CD4-positive, alpha-beta memory T cell (primary cell): ENCODE results near the gene EMD. TPM values are rescaled to one million over a fixed set of nuclear protein-coding genes. Genes with fewer than 3 reads are reported as not detected.
A peak's percentile ranks its signal among the peaks of the same experiment; 100 is the strongest.

ENCODE experiments used
- CTCF ChIA-PET: fragments of 350-600 bp; sonication (Branson Sonifier 250); formaldehyde crosslinking; loops from one replicate; lab custom pipeline; 2021; ENCODE audit warnings: inconsistent platforms; ENCODE audit not compliant: partially characterized antibody; lab: Charles Lee
- POLR2A ChIA-PET: fragments of 350-600 bp; sonication (Branson Sonifier 250); formaldehyde crosslinking; loops from one replicate; lab custom pipeline; 2021; ENCODE audit not compliant: partially characterized antibody; lab: Charles Lee
- DNase-seq, 5 donors: peaks; one replicate each; pipeline versions ENCODE4 v3.0.0 to v3.0.0-alpha.2; 2020 to 2022; ENCODE audit warnings: mixed read lengths in 1 of 5
- H3K27ac ChIP-seq: one replicate; pipeline ENCODE4 v1.7.0; 2013; ENCODE audit warnings: low read depth, low read length
- H3K27me3 ChIP-seq: 2 replicates; pipeline ENCODE4 v1.7.0; 2013; ENCODE audit warnings: mild to moderate bottlenecking, low read length, moderate library complexity; ENCODE audit not compliant: insufficient read depth
- H3K36me3 ChIP-seq: 2 replicates; pipeline ENCODE4 v1.7.0; 2013; ENCODE audit warnings: mild to moderate bottlenecking, low read length, moderate library complexity; ENCODE audit not compliant: insufficient read depth
- H3K4me1 ChIP-seq: 2 replicates; pipeline ENCODE4 v1.7.0; 2013; ENCODE audit warnings: mild to moderate bottlenecking, low read length, moderate library complexity; ENCODE audit not compliant: insufficient read depth
- H3K4me3 ChIP-seq, 2 donors: one replicate each; pipeline ENCODE4 v1.7.0; 2013; ENCODE audit warnings: low read length in 2 of 2, mild to moderate bottlenecking in 1 of 2
- H3K9me3 ChIP-seq, 2 donors: one replicate each; pipeline ENCODE4 v1.7.0; 2013; ENCODE audit warnings: low read length in 2 of 2, control low read depth in 1 of 2; ENCODE audit not compliant: control insufficient read depth in 1 of 2
- H3K27ac Mint-ChIP-seq, 7 donors: one replicate each; pipeline ENCODE4 v1.8.0; 2020 to 2021; ENCODE audit warnings: mixed read lengths in 7 of 7, mild to moderate bottlenecking in 6 of 7, inconsistent platforms in 3 of 7, moderate library complexity in 3 of 7
- H3K27me3 Mint-ChIP-seq, 2 donors: one replicate each; pipeline ENCODE4 v1.8.0; 2020 to 2021; ENCODE audit warnings: mixed read lengths in 2 of 2
- H3K36me3 Mint-ChIP-seq, 2 donors: one replicate each; pipeline ENCODE4 v1.8.0; 2020 to 2021; ENCODE audit warnings: mixed read lengths in 2 of 2, inconsistent platforms in 1 of 2, mild to moderate bottlenecking in 1 of 2
- H3K4me1 Mint-ChIP-seq, 4 donors: one replicate each; pipeline ENCODE4 v1.8.0; 2020 to 2021; ENCODE audit warnings: mixed read lengths in 4 of 4, mild to moderate bottlenecking in 1 of 4
- H3K4me3 Mint-ChIP-seq, 8 donors: one replicate each; pipeline ENCODE4 v1.8.0; 2020 to 2021; ENCODE audit warnings: mixed read lengths in 8 of 8, mild to moderate bottlenecking in 7 of 8, moderate library complexity in 6 of 8, inconsistent platforms in 3 of 8
- H3K9me3 Mint-ChIP-seq, 8 donors: one replicate each; pipeline ENCODE4 v1.8.0; 2020 to 2021; ENCODE audit warnings: mixed read lengths in 8 of 8, mild to moderate bottlenecking in 5 of 8, inconsistent platforms in 3 of 8, moderate library complexity in 1 of 8
- intact Hi-C: fragments of 100-400 bp; cut with micrococcal nuclease; formaldehyde crosslinking; loops from one replicate; pipeline ENCODE4 v1.15.1; 2023
- polyA plus RNA-seq, 2 donors: library from polyadenylated mRNA; unstranded; fragments of 300-500 nt; fragmentation: Illumina TruSeq; gene quantifications; one replicate each; pipeline ENCODE4 v1.2.3, GENCODE V29; 2021
- total RNA-seq, 2 experiments: library from RNA; stranded (reverse); gene quantifications; one replicate each; pipeline ENCODE4 v1.2.3, GENCODE V29; 2021

Gene EMD
- total and polyA plus RNA-seq, 4 experiments from 2014 or later: 30.3 to 88.7 (median 61.2) TPM

GRCh38 chrX:154374313-154375155 lies 4.6 kb upstream of the EMD start, which contains the start of gene FLNA:
Gene FLNA (minus strand): TSS chrX:154374634. CDS start chrX:154371245, 3,389 bp downstream.
- Mint-ChIP-seq H3K27me3 (no peaks in the 10 kb centered on the region), H3K9me3 (no peaks in the 10 kb centered on the region), H3K4me1 (peaks cover 4 to 25% (median 20%) of the 10 kb centered on the region in 4 donors), H3K36me3 (peaks cover 4 to 15% of the 10 kb centered on the region in 2 donors), H3K4me3 (peak within 1 kb of the TSS; percentile 66 to 81 (median 76)), H3K27ac (peak within 1 kb of the TSS; percentile 66 to 95 (median 85))
- Histone ChIP-seq H3K4me3 (peak within 1 kb of the TSS; percentile 7 to 41), H3K9me3 (no peaks in the 10 kb centered on the region), H3K36me3 (no peaks in the 10 kb centered on the region), H3K4me1 (peaks cover 38% of the 10 kb centered on the region), H3K27me3 (no peaks in the 10 kb centered on the region), H3K27ac (peak within 1 kb of the TSS; percentile 6)
- intact Hi-C loops: loop anchor here (10.0 kb wide), 2 partner anchors 280 to 400 kb away; partner anchors contain the start of genes HCFC1, MECP2 and TMEM187
- no peak for DNase-seq
- POLR2A ChIA-PET: interaction anchor here (0.7 to 2.5 kb wide), 6 partner anchors 7 to 449 kb away, joined by 3 to 19 read pairs (median 6); partner anchors contain the start of genes RPL10 and SLC10A3
- CTCF ChIA-PET: interaction anchor here (0.9 to 2.0 kb wide), 10 partner anchors 10 to 408 kb away, joined by 3 to 12 read pairs (median 5); no protein-coding TSS in a partner anchor

DNA sequence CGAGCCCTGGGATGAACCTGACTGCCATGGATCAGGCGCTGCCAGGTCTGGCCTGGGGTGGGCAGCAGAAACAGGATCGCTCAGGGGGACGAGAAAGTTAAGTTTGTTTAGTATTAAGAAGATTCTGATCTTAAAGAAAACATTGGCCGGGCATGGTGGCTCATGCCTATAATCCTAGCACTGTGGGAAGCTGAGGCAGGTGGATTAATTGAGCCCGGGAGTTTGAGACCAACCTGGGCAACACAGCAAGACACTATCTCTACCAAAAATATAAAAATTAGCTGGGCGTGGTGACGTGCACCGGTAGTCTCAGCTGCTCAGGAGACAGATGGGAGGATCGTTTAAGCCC lies 4.0 kb upstream of the EMD start:
- Histone ChIP-seq H3K27ac (no peak overlapping the region), H3K27me3 (no peaks in the 10 kb centered on the region), H3K4me1 (peaks cover 42% of the 10 kb centered on the region), H3K4me3 (no peak overlapping the region), H3K9me3 (no peaks in the 10 kb centered on the region), H3K36me3 (no peaks in the 10 kb centered on the region)
- intact Hi-C loops: loop anchor here (10.0 kb wide), 2 partner anchors 280 to 400 kb away; partner anchors contain the start of genes HCFC1, MECP2 and TMEM187
- H3K36me3 Mint-ChIP-seq: peaks cover under 1 to 12% of the 10 kb centered on the region in 2 donors
- CTCF ChIA-PET: interaction anchor here (1.6 to 2.0 kb wide), 2 partner anchors 11 to 58 kb away, joined by 4 to 6 read pairs; no protein-coding TSS in a partner anchor
- no peaks in the 10 kb centered on the region for H3K27me3 Mint-ChIP-seq
- H3K4me3 Mint-ChIP-seq: peak overlapping the region in 3 of 8 donors; percentile 26 to 57 (median 42)
- DNase-seq: no peak
- POLR2A ChIA-PET: interaction anchor here (2.5 kb wide), 1 partner anchor 115 kb away, joined by 8 read pairs; the partner anchor contains the start of gene SLC10A3
- peak overlapping the region in 4 of 7 donors; percentile 51 to 66 (median 56) for H3K27ac Mint-ChIP-seq
- no peaks in the 10 kb centered on the region for H3K9me3 Mint-ChIP-seq
- H3K4me1 Mint-ChIP-seq: peaks cover 5 to 31% (median 19%) of the 10 kb centered on the region in 4 donors

DNA sequence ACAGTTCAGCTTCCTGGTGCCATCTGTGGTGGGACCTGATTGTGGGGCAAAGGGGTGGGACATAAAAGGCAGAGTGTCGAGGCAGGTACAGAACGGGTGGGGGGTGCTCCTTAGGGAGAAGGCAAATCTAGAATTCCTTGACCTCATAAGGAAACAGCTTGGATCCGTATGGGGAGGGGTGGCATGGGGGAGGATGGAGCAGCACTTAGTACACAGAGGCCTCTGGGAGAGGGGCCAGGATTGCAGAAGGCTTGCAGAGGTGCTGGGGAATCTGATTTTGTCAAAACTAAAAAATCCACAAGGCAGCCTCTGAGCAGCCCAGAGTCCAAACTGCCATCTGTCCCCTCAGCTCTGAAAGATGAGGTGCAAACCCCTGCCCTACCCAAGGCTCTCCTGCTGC lies 2.3 kb upstream of the EMD start:
- peak overlapping the region in 6 of 7 donors; percentile 52 to 97 (median 94) for H3K27ac Mint-ChIP-seq
- H3K4me1 Mint-ChIP-seq: peaks cover 9 to 37% (median 22%) of the 10 kb centered on the region in 4 donors
- H3K36me3 Mint-ChIP-seq: peaks cover 3 to 12% of the 10 kb centered on the region in 2 donors
- CTCF ChIA-PET: interaction anchor here (1.3 kb wide), 1 partner anchor 52 kb away, joined by 3 read pairs; no protein-coding TSS in a partner anchor
- H3K4me3 ChIP-seq: no peak overlapping the region
- H3K27me3 Mint-ChIP-seq: no peaks in the 10 kb centered on the region
- peaks cover 50% of the 10 kb centered on the region for H3K4me1 ChIP-seq
- no peak for DNase-seq
- H3K4me3 Mint-ChIP-seq: peak overlapping the region in 1 of 8 donors; percentile 67
- H3K27ac ChIP-seq: peak overlapping the region; percentile 90
- intact Hi-C loops: loop anchor here (10.0 kb wide), 2 partner anchors 282 to 402 kb away; partner anchors contain the start of genes HCFC1, MECP2 and TMEM187
- no peaks in the 10 kb centered on the region for H3K9me3 ChIP-seq
- peaks cover 0 to 2% (median 0%) of the 10 kb centered on the region in 8 donors for H3K9me3 Mint-ChIP-seq
- POLR2A ChIA-PET: no interaction called here
- H3K36me3 ChIP-seq: no peaks in the 10 kb centered on the region
- H3K27me3 ChIP-seq: no peaks in the 10 kb centered on the region

DNA sequence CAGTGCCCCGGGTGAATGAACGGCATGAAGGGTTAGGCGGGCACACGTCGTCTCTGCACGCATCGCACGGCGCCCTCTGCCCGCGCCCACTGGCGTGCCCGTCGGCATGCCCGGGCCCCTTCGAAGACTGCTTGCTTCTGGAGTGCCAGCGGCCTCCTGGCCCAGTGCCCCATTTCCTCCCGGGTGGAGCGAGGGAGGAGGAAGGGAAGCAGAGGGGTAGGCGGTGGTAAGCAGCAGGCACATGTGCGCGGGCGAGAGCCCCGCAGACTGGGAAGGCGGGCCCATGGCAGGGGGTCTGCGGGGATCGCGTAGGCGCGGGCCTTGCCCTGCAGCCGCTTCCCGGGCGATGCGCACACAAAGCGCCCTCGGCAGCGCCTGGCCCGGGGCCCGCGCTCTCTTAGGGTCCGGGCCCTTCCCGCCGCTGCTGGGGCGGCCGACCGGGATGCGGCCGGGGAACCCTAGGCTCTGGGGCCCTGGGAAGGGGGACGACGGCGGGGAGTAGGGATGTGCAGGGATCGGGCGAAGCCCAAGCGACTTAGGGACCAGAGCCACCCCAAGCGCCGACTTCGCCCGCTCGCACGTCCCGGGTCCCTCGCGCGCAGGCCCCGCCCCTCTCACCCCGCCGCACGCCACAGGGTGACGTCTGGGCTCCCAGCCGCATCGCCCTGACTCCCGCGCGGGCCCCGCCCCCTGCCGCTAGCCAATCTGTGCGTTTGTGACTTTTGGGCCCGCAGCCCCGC lies 866 bp upstream of the EMD start:
- H3K4me3 Mint-ChIP-seq: peak overlapping the region; percentile 47 to 88 (median 68)
- peak overlapping the region; percentile 92 to 97 (median 95) for H3K27ac Mint-ChIP-seq
- H3K36me3 Mint-ChIP-seq: peaks cover 3 to 14% of the 10 kb centered on the region in 2 donors
- DNase-seq: peak in 2 of 5 donors; percentile 41 to 59
- H3K4me1 Mint-ChIP-seq: peaks cover 5 to 27% (median 14%) of the 10 kb centered on the region in 4 donors
- no peaks in the 10 kb centered on the region for H3K27me3 Mint-ChIP-seq
- peaks cover 36% of the 10 kb centered on the region for H3K4me1 ChIP-seq
- H3K9me3 Mint-ChIP-seq: peaks cover 0 to 2% (median 0%) of the 10 kb centered on the region in 8 donors
- H3K36me3 ChIP-seq: no peaks in the 10 kb centered on the region
- peak overlapping the region in 1 of 2 donors; percentile 49 for H3K4me3 ChIP-seq
- peak overlapping the region; percentile 90 for H3K27ac ChIP-seq
- intact Hi-C loops: loop anchor here (10.0 kb wide), 2 partner anchors 283 to 403 kb away; partner anchors contain the start of genes HCFC1, MECP2 and TMEM187
- ChIA-PET POLR2A (interaction anchor here (0.8 to 3.7 kb wide), 10 partner anchors 7 to 283 kb away, joined by 3 to 36 read pairs (median 4); partner anchors contain the start of gene RPL10), CTCF (interaction anchor here (2.5 kb wide), 1 partner anchor 8 kb away, joined by 5 read pairs; no protein-coding TSS in a partner anchor)
- H3K27me3 ChIP-seq: no peaks in the 10 kb centered on the region
- no peaks in the 10 kb centered on the region for H3K9me3 ChIP-seq

DNA sequence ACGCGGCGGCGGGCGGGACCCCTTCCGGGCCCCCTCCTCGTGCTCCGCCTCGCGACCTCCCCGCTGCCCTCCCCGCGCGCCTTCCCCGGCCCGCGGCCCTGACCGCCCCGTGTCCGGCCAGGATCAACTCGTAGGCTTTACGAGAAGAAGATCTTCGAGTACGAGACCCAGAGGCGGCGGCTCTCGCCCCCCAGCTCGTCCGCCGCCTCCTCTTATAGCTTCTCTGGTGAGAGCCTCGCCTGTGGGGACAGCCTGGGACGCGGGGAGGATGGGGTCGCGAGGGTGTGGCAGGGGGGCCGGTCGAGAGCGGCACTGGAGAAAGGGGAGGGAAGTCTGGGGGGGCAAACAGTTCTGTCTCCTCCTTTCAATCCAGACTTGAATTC lies 465 bp downstream of the EMD start:
- DNase-seq: no peak
- Histone ChIP-seq H3K9me3 (no peaks in the 10 kb centered on the region), H3K27me3 (no peaks in the 10 kb centered on the region), H3K27ac (peak overlapping the region; percentile 99), H3K4me3 (peak overlapping the region; percentile 62 to 66), H3K4me1 (peaks cover 26% of the 10 kb centered on the region), H3K36me3 (no peaks in the 10 kb centered on the region)
- no peaks in the 10 kb centered on the region for H3K27me3 Mint-ChIP-seq
- POLR2A ChIA-PET: interaction anchor here (0.7 to 3.7 kb wide), 12 partner anchors 9 to 408 kb away, joined by 3 to 36 read pairs (median 4); partner anchors contain the start of genes G6PD, HCFC1 and RPL10
- peak overlapping the region; percentile 90 to 95 (median 94) for H3K27ac Mint-ChIP-seq
- H3K9me3 Mint-ChIP-seq: peaks cover 0 to 2% (median 0%) of the 10 kb centered on the region in 8 donors
- H3K4me3 Mint-ChIP-seq: peak overlapping the region; percentile 78 to 91 (median 83)
- CTCF ChIA-PET: interaction anchor here (2.5 kb wide), 1 partner anchor 9 kb away, joined by 5 read pairs; no protein-coding TSS in a partner anchor
- peaks cover 4 to 23% (median 11%) of the 10 kb centered on the region in 4 donors for H3K4me1 Mint-ChIP-seq
- H3K36me3 Mint-ChIP-seq: peaks cover 3 to 14% of the 10 kb centered on the region in 2 donors
- intact Hi-C loops: loop anchor here (1.0 to 10.0 kb wide), 3 partner anchors 8 to 405 kb away; partner anchors contain the start of genes HCFC1, MECP2 and TMEM187

GRCh38 chrX:154380153-154380552 lies 1.1 kb downstream of the EMD start:
- no peaks in the 10 kb centered on the region for H3K27me3 Mint-ChIP-seq
- ChIA-PET CTCF (interaction anchor here (2.5 kb wide), 1 partner anchor 10 kb away, joined by 5 read pairs; no protein-coding TSS in a partner anchor), POLR2A (interaction anchor here (1.2 to 3.7 kb wide), 5 partner anchors 9 to 167 kb away, joined by 3 to 36 read pairs (median 7); partner anchors contain the start of gene G6PD)
- peaks cover 4 to 19% (median 11%) of the 10 kb centered on the region in 4 donors for H3K4me1 Mint-ChIP-seq
- H3K9me3 ChIP-seq: no peaks in the 10 kb centered on the region
- DNase-seq: no peak
- peaks cover 22% of the 10 kb centered on the region for H3K4me1 ChIP-seq
- H3K4me3 ChIP-seq: peak overlapping the region; percentile 62 to 66
- H3K4me3 Mint-ChIP-seq: peak overlapping the region; percentile 78 to 91 (median 83)
- no peaks in the 10 kb centered on the region for H3K36me3 ChIP-seq
- peak overlapping the region; percentile 99 for H3K27ac ChIP-seq
- no peaks in the 10 kb centered on the region for H3K27me3 ChIP-seq
- intact Hi-C loops: no loop called here
- peaks cover 3 to 14% of the 10 kb centered on the region in 2 donors for H3K36me3 Mint-ChIP-seq
- H3K27ac Mint-ChIP-seq: peak overlapping the region; percentile 90 to 95 (median 94)
- H3K9me3 Mint-ChIP-seq: peaks cover 0 to 2% (median 0%) of the 10 kb centered on the region in 8 donors
